AG09309 (cell line): ENCODE results near the gene KCNT1.

ENCODE experiments used
- DNase-seq: peaks from one replicate; pipeline ENCODE4 v3.0.0-alpha.2; 2010; ENCODE audit warnings: low read depth
- H3K4me3 ChIP-seq: 2 replicates; pipeline ENCODE4 v1.5.1; 2011; ENCODE audit warnings: mild to moderate bottlenecking, low read depth, low read length, moderate library complexity; ENCODE audit not compliant: control insufficient read depth
- TF ChIP-seq, protein P1 (sequence below): IDR thresholded peaks from 2 replicates; pipeline ENCODE4 v1.5.1; 2011; ENCODE audit warnings: mild to moderate bottlenecking, low read depth, low read length, inconsistent platforms; ENCODE audit not compliant: insufficient read depth, control insufficient read depth; ENCODE audit errors: missing control alignments

Gene KCNT1

GRCh38 chr9:135748676-135749075 is 46.7 kb downstream of the KCNT1 start:
- TF ChIP-seq, protein P1, sequence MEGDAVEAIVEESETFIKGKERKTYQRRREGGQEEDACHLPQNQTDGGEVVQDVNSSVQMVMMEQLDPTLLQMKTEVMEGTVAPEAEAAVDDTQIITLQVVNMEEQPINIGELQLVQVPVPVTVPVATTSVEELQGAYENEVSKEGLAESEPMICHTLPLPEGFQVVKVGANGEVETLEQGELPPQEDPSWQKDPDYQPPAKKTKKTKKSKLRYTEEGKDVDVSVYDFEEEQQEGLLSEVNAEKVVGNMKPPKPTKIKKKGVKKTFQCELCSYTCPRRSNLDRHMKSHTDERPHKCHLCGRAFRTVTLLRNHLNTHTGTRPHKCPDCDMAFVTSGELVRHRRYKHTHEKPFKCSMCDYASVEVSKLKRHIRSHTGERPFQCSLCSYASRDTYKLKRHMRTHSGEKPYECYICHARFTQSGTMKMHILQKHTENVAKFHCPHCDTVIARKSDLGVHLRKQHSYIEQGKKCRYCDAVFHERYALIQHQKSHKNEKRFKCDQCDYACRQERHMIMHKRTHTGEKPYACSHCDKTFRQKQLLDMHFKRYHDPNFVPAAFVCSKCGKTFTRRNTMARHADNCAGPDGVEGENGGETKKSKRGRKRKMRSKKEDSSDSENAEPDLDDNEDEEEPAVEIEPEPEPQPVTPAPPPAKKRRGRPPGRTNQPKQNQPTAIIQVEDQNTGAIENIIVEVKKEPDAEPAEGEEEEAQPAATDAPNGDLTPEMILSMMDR: no peak
- no peak overlapping the region for H3K4me3 ChIP-seq
- DNase-seq: no peak

- TF ChIP-seq, protein P1: no peak
- no peak for DNase-seq
- H3K4me3 ChIP-seq: no peak overlapping the region
Observed at GRCh38 chr9:135749171-135750045, 47.4 kb downstream of the KCNT1 start.

- TF ChIP-seq, protein P1: no peak
- DNase-seq: no peak
- no peak overlapping the region for H3K4me3 ChIP-seq
Observed at GRCh38 chr9:135750786-135751185, 48.8 kb downstream of the KCNT1 start.

DNA sequence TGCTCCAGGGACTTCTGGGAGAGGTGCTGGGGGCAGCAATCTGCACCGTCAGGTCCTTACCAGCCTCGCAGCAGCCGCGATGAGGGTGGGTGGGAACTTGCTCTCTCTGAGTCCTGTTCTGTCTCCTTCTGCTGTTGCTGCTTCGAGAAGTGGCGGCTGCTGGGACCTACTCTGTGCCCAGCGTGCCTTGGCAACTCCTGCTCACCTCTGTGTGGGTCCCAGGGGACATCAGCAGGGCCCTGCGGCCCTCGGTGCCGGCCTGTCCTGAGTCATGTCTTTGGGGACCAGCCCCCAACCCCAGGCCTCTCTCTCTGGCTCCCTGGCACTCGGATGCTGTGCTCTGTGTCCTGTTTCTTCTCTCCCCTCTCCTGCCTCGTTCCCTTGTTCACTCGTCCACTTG is 49.5 kb downstream of the KCNT1 start:
- DNase-seq: no peak
- H3K4me3 ChIP-seq: no peak overlapping the region
- TF ChIP-seq, protein P1: no peak

DNA sequence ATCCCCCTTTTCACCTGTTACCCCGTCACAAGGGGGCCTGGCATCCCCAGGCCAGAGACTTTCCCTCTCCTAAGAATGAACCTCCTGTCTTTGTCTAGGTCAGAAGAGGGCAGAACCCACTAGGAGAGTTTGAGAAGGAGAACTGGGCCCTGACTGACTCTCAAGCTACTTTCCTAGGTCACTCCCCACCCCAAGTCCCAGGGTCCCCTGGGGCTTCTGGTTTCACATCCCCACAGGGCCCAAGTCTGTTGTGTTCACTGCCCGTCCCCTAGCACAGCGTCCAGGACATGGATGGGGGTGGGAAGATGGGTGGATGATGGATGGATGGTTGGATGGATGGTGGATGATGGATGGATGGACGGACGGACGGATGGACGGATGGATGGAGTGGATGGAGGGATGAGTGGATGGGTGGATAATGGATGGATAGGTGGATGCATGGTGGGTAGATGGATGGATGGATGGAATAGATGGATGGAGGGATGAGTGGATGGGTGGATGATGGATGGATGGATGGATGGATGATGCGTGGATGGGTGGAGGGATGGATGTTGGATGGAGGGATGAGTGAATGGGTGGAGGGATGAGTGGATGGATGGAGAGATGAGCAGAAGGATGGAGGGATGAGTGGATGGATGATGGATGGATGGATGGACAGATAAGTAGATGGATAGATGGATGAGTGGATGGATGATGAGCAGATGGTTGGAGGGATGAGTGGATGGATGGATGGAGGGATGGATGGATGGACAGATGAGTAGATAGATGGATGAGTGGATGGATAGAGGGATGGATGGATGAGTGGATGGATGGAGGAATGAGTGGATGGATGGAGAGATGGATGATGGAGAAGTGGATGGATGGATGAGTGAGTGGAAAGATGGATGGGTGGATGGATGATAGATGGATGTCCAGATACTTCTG is 50.6 kb downstream of the KCNT1 start:
- TF ChIP-seq, protein P1: no peak
- no peak for DNase-seq
- no peak overlapping the region for H3K4me3 ChIP-seq

GRCh38 chr9:135753391-135754105 is 51.6 kb downstream of the KCNT1 start:
- TF ChIP-seq, protein P1: no peak
- no peak overlapping the region for H3K4me3 ChIP-seq
- no peak for DNase-seq
